K562 (cell line): ENCODE data around the gene FCRL6.

Experiments used
- CBX3 ChIP-seq, 2 experiments: IDR thresholded peaks; 1 replicate in 1 of 2; 2 replicates in 1 of 2; pipeline ENCODE4 v1.6.1; 2012; ENCODE audit warnings: inconsistent platforms in 2 of 2, low read length in 2 of 2, borderline replicate concordance in 1 of 2, control low read depth in 1 of 2
- CTCF ChIP-seq, 3 experiments: IDR thresholded peaks in 2 of 3; conservative IDR thresholded peaks in 1 of 3; 2 replicates each; pipeline ENCODE4 v1.5.1; 2011 to 2012; ENCODE audit warnings: low read length in 3 of 3, mild to moderate bottlenecking in 3 of 3, control low read depth in 2 of 3, improper control_type of control experiment in 1 of 3, inconsistent platforms in 1 of 3, low read depth in 1 of 3, mixed read lengths in 1 of 3, moderate library complexity in 1 of 3; ENCODE audit not compliant: insufficient read depth in 2 of 3
- EGR1 ChIP-seq: fragments of 450-650 bp; conservative IDR thresholded peaks from 2 replicates; pipeline ENCODE4 v1.6.1; 2017; ENCODE audit warnings: mild to moderate bottlenecking
- MTA1 ChIP-seq: fragments of 450-650 bp; IDR thresholded peaks from 2 replicates; pipeline ENCODE4 v1.6.1; 2017; ENCODE audit warnings: borderline replicate concordance
- SMAD3 ChIP-seq: fragments of 450-650 bp; formaldehyde crosslinking; conservative IDR thresholded peaks from 2 replicates; pipeline ENCODE4 v1.4.0; 2020; ENCODE audit warnings: mild to moderate bottlenecking
- SMC3 ChIP-seq: conservative IDR thresholded peaks from 2 replicates; pipeline ENCODE4 v1.6.1; 2011; ENCODE audit warnings: low read depth, low read length, improper control_type of control experiment; ENCODE audit not compliant: insufficient read depth
- YY1 ChIP-seq, 3 experiments: IDR thresholded peaks; 2 replicates each; pipeline ENCODE4 v1.6.1; 2011; ENCODE audit warnings: low read length in 2 of 3, mild to moderate bottlenecking in 2 of 3, moderate library complexity in 2 of 3, borderline replicate concordance in 1 of 3, control low read depth in 1 of 3, low read depth in 1 of 3; ENCODE audit not compliant: insufficient read depth in 3 of 3, insufficient replicate concordance in 2 of 3, control insufficient read depth in 1 of 3, insufficient read length in 1 of 3; ENCODE audit errors: extremely low read depth in 1 of 3
- ZNF224 ChIP-seq: sonication (generic); formaldehyde crosslinking; IDR thresholded peaks from 2 replicates; pipeline ENCODE4 v1.8.0; 2022; ENCODE audit warnings: mild to moderate bottlenecking, missing genetic modification reagents

- no peak for TF ChIP-seq EGR1
- no peak for TF ChIP-seq YY1 (IDR thresholded peaks at IDR 0.05; ENCODE audit: borderline replicate concordance in 1 of 3, control insufficient read depth in 1 of 3, extremely low read depth in 1 of 3, insufficient read depth in 3 of 3, insufficient read length in 1 of 3, insufficient replicate concordance in 2 of 3, low read depth in 1 of 3, low read length in 2 of 3)
- 0 out of 6 replicates have a peak, but pooled peaks of 1 of the 3 experiments have one; percentile 5 for TF ChIP-seq CTCF (IDR thresholded peaks at IDR 0.05 in 2 of 3, conservative IDR thresholded peaks at IDR 0.05 in 1 of 3; ENCODE audit: insufficient read depth in 2 of 3, low read depth in 1 of 3, low read length in 3 of 3)
- TF ChIP-seq ZNF224 (CRISPR knock-in tag), result no peak
- TF ChIP-seq MTA1, result no peak
- TF ChIP-seq CBX3 (IDR thresholded peaks at IDR 0.05; ENCODE audit: borderline replicate concordance in 1 of 2, low read length in 2 of 2), result no peak
- TF ChIP-seq SMAD3 (CRISPR knock-in tag), result no peak
- TF ChIP-seq SMC3, result no peak
Observed at GRCh38 chr1:159803956-159804689, 2.0 kb downstream of the FCRL6 start.
